GM10266 (cell line): Measurements from ENCODE around the gene TSHZ2.

Source experiments
- DNase-seq: peaks from one replicate; pipeline ENCODE4 v3.0.0; 2012; ENCODE audit errors: extremely low spot score
- CTCF ChIP-seq: IDR thresholded peaks from 2 replicates; pipeline ENCODE4 v1.5.1; 2012; ENCODE audit warnings: mild to moderate bottlenecking, low read depth; ENCODE audit not compliant: control insufficient read depth, insufficient read depth; ENCODE audit errors: missing control alignments

The TSHZ2 gene

GRCh38 chr20:52996130-52996529 lies 24.0 kb downstream of the TSHZ2 start:
- no peak for TF ChIP-seq CTCF
- no peak for DNase-seq

- no peak for DNase-seq
- no peak for TF ChIP-seq CTCF
Measured at GRCh38 chr20:52996658-52997057, 24.5 kb downstream of the TSHZ2 start.

- TF ChIP-seq CTCF: no peak
- DNase-seq: no peak
Measured at GRCh38 chr20:52998268-52998667, 26.1 kb downstream of the TSHZ2 start.

GRCh38 chr20:52999040-52999439 lies 26.9 kb downstream of the TSHZ2 start:
- DNase-seq: no peak
- TF ChIP-seq CTCF: no peak

- DNase-seq: no peak
- no peak for TF ChIP-seq CTCF
Measured at GRCh38 chr20:53001498-53002301, 29.5 kb downstream of the TSHZ2 start.

GRCh38 chr20:53002786-53003185 lies 30.6 kb downstream of the TSHZ2 start:
- no peak for DNase-seq
- no peak for TF ChIP-seq CTCF

GRCh38 chr20:53003420-53004154 lies 31.4 kb downstream of the TSHZ2 start:
- no peak for TF ChIP-seq CTCF

More at GRCh38 chr20:53003420-53004154, 31.4 kb downstream of the TSHZ2 start:
- DNase-seq: no peak
